SK-N-MC (cell line): Measurements from ENCODE around the gene ARPC5.

Experiments
- EZH2 ChIP-seq: fragments of 200-600 bp; sonication (generic); IDR thresholded peaks from one replicate; pipeline ENCODE4 v1.6.1; 2017; ENCODE audit warnings: antibody characterized with exemption
- POLR2AphosphoS5 ChIP-seq: IDR thresholded peaks from 2 replicates; pipeline ENCODE4 v1.6.1; 2012; ENCODE audit warnings: mild to moderate bottlenecking, low read depth, low read length, borderline replicate concordance

- TF ChIP-seq EZH2 = no peak
- TF ChIP-seq POLR2AphosphoS5 = no peak
These were observed 431 bp downstream of the ARPC5 start for GRCh38 chr1:183635099-183635605.
